C4-2B (cell line): Measurements from ENCODE around the gene FFAR2.

Experiments used
- H3K27ac ChIP-seq: fragments of 450-650 bp; 2 replicates; pipeline ENCODE4 v1.5.1; 2017
- ZFX ChIP-seq: fragments of 450-650 bp; IDR thresholded peaks from 2 replicates; pipeline ENCODE4 v1.6.1; 2017
- TF ChIP-seq, protein P1 (sequence below): fragments of 450-650 bp; conservative IDR thresholded peaks from 2 replicates; pipeline ENCODE4 v1.5.1; 2017; ENCODE audit warnings: mild to moderate bottlenecking

Gene FFAR2

DNA sequence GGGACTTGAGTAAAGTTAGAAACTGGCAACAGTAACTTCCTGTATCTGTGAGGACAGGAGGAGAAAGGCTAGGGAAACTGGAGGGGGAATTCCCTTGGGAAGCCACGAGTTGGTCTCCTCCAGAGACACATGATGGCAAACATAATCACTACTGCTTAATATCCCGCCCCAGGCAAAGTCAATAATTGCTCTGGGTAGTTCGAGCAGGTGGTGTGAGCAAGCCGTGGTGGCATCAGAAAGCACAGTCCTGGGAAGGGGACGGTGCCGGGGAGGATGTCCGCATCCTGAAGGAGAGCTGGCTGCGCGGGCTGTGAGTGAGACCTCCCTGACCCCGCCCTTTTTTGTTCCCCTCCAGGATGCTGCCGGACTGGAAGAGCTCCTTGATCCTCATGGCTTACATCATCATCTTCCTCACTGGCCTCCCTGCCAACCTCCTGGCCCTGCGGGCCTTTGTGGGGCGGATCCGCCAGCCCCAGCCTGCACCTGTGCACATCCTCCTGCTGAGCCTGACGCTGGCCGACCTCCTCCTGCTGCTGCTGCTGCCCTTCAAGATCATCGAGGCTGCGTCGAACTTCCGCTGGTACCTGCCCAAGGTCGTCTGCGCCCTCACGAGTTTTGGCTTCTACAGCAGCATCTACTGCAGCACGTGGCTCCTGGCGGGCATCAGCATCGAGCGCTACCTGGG, 1.4 kb downstream of the FFAR2 start:
- H3K27ac ChIP-seq, result peak overlapping the region; percentile 58
- TF ChIP-seq, protein P1, sequence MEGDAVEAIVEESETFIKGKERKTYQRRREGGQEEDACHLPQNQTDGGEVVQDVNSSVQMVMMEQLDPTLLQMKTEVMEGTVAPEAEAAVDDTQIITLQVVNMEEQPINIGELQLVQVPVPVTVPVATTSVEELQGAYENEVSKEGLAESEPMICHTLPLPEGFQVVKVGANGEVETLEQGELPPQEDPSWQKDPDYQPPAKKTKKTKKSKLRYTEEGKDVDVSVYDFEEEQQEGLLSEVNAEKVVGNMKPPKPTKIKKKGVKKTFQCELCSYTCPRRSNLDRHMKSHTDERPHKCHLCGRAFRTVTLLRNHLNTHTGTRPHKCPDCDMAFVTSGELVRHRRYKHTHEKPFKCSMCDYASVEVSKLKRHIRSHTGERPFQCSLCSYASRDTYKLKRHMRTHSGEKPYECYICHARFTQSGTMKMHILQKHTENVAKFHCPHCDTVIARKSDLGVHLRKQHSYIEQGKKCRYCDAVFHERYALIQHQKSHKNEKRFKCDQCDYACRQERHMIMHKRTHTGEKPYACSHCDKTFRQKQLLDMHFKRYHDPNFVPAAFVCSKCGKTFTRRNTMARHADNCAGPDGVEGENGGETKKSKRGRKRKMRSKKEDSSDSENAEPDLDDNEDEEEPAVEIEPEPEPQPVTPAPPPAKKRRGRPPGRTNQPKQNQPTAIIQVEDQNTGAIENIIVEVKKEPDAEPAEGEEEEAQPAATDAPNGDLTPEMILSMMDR, result no peak
- no peak for TF ChIP-seq ZFX

DNA sequence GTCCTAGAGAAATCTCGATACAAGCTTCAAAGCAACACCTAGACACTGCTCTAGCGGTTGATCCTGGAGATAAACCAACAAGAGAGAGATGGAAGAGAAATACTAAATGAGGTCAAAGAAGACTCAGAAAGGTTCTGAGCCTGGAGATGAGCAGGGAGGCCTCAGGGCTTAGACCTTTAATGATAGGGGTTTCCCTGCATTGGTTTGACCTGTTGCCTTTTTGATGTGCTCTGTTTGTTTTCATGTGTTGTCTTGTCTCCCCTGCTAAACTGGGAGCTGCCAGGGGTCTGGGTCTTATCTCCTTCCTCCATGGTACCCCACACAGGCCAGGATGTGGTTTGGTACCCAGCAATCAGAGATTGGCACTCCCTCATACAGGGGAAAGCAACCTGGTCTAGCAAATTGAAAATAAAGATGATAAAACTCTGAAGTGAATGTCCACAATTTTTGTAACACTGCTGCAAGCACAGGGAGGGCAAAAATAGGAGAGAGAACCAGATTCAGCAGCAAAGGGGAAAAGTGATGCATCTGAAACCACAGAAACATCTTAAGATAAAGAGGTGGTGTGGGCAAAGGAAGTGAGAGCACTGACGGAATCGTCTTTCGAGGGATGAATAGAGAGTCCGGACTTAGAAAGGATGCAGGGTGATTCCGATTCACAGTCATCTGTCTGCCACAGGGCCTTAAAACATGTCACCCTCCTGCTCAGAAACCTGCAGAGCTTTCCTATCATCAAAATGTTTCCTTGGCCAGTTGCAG, 3.5 kb downstream of the FFAR2 start:
- H3K27ac ChIP-seq, result no peak overlapping the region
- TF ChIP-seq, protein P1, result no peak
- no peak for TF ChIP-seq ZFX

DNA sequence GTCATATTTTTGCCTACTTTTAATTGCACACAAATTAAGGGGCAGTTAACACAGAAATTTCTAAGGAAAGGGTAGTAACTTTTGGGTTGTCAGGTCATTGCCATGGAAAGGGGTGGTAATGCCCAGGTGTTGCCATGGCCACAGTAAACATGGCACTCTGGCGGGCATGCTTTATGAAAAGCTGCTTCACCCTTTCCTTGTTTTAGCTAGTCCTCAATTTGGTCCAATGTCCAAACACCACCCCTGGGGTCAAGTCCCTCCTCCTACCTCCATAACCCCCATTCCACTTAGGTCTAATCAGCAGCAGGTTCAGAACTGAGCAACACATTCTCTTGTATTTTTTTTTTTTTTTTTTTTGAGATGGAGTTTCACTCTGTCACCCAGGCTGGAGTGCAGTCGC, 6.6 kb downstream of the FFAR2 start:
- TF ChIP-seq ZFX, result no peak
- TF ChIP-seq, protein P1, result no peak

DNA sequence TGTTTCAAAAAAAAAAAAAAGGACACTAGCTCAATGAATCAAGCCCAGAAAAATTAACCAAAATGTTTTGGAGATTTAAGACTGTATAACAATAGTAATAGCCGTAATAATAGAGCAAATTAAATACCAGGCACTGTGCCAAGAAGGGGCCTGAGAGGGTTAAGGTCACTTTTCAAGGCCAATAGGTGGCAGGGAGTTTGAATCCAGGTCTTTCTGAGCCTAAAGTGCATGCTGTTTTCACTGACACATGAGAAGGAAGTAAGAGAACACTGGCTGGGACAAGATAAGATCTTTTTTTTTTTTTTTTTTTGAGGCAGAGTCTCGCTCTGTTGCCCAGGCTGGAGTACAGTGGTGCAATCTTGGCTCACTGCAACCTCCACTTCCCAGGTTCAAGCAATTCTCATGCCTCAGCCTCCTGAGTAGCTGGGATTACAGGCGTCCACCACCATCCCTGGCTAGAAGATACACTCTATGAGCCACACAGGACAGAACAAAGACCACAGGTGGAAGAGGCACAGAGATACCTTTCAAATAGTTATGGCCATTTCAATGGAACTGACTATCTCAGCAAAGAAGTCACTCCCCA, 7.7 kb downstream of the FFAR2 start:
- TF ChIP-seq ZFX, result no peak
- TF ChIP-seq, protein P1, result no peak
- H3K27ac ChIP-seq, result no peak overlapping the region

More for the DNA sequence above, 6.6 kb downstream of the FFAR2 start:
- H3K27ac ChIP-seq, result no peak overlapping the region

- TF ChIP-seq ZFX, result no peak
- TF ChIP-seq, protein P1, result no peak
- no peak overlapping the region for H3K27ac ChIP-seq
Observed at GRCh38 chr19:35457173-35457572, 9.1 kb downstream of the FFAR2 start.

GRCh38 chr19:35458192-35458591, 10.1 kb downstream of the FFAR2 start:
- H3K27ac ChIP-seq, result no peak overlapping the region
- no peak for TF ChIP-seq ZFX
- TF ChIP-seq, protein P1, result no peak

GRCh38 chr19:35458731-35459391, 10.8 kb downstream of the FFAR2 start:
- H3K27ac ChIP-seq, result no peak overlapping the region

More at GRCh38 chr19:35458731-35459391, 10.8 kb downstream of the FFAR2 start:
- no peak for TF ChIP-seq ZFX
- TF ChIP-seq, protein P1, result no peak
